Right hindlimb (tissue), 1 donor: ENCODE measurements around the gene CBR1.
"Not testable (repeated sequence)": the region's sequence is repeated elsewhere in the genome, so short reads cannot be mapped to it uniquely, and the experiment has no call there.

Source experiments
- DNase-seq: peaks from one replicate; pipeline ENCODE4 v3.0.0-alpha.2; 2018

The CBR1 gene

DNA sequence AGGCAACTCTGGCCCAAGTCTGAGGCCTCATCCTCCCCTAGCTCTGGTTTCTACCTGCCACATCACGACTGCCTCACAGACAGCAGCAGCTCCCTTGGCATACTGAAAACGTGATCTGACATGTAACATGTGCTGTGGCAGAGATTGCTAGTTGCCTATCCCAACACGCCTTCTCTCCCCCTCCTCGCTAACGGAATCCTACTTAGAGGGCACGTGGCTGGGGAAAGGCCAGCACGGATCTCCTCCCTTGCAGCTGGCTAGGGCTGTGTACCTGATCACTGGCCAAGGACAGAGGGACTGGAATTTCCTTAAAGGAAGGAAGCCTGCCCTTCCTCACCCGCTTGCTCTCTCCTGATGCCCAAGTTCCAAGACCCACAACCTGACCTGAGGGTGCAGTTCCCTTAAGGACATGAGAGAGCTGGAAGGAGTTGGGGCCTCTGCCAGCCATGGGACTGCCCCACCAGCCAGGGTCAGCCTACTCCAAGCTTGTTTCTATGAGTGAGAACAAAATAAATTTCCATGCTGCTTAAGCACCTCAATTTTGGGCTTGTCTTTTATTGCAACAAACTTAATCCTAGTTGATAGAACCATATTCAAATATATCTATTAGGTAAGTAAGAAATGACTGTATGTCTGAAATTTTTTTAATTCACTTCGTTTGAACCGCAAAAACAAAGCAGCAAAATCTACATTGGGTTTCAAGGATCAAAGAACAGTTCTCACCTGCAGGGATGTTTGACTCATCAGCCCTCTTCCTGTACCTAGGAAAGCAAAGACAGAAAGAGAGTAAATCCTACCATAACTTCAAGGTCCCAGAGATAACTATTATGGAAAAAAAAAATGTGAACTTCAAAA, 16.7 kb upstream of the CBR1 start:
- no peak for DNase-seq

DNA sequence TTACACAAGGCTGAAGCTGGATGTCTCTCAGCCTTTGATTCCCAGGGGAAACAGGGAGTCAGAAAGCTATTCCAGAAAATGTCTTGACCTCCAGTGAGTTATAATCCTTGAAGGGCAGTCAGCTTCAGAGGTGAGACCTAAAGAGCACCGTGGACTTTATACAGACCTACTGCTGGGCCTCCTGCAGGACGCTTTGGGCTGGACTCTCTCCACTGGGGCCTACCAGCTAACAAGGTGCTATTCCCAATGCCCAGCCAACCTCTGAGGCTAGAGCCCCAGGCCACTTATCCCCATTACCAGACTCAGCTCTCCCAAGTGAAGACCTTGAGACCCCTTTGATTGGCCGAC, 16.1 kb upstream of the CBR1 start:
- no peak for DNase-seq

DNA sequence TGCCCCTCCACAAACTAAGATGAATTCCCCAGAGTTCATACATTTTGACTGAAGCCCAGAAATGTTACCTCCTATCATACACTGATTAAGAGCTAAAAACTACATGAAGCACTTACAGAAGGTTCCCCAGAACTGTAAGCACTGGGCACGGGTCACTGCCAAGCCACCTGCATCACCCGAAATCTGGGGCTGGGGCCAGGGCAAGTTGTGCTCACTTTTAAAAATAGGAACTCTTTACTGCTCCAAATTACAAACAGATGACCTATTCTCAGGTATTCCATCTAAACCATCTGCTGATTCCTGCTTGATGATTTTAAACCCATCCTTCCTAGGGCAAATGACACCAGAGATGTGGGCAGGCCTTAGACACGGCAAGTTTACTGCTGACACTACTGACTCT, 14.3 kb upstream of the CBR1 start:
- no peak for DNase-seq

DNA sequence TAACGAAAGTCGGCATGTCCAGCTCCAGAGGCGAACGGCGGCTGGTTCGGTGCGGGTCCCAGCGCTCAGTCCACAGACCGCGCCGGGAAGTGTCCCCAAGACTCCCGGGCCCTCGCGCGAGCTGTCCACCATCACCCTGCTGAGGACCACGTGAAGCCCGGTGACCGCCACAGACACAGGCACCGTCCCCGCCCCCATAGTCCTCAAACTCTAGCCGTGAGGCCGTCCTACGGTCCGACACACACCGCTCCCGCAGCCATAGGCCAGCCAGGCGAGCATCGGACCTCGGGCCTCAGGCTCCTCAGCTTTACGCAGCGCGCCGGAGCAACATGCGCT, 10.0 kb upstream of the CBR1 start:
- DNase-seq, result no peak

DNA sequence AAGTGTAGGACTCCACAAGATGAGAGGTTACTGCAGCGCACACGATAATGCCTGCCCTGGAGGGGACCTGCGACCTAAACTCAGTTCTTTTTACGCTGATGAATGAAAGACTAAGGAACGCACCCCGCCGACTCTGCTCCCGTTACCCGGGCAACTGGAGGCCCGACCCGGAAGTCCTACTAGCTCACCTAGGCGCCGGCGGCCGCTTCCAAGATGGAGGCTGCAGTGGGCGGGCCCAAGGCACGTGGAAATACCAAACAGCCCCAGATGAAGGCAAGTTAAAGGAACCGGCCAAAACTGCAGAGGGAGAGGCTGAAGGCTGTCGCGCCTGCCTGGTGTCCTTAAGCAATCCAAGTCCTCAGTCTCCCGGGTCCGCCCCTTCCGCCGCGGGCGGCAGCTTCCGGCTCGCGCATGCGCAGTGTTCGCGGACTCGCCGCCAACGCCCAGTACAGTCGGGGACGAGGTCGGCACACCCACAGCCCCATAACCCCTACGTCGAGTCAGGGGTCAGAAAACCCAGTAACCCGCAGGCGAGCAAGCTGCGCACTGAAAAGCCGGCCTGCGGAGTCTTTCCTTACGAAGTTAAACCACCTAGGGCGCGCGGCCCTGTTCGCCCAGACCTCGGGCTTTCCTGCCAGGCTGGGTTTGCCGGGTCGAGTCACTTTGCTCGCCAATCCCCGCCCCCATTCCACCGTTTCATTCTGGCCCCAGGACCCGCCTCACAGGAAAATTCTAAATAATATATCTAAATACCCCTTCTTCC, 9.5 kb upstream of the CBR1 start, which contains the start of gene SETD4:
Gene SETD4, minus strand, starts transcription at position 368 of the 763 bp plus-strand sequence. CDS start 1,638 bp downstream, outside the sequence.
- peak; percentile 95 for DNase-seq

DNA sequence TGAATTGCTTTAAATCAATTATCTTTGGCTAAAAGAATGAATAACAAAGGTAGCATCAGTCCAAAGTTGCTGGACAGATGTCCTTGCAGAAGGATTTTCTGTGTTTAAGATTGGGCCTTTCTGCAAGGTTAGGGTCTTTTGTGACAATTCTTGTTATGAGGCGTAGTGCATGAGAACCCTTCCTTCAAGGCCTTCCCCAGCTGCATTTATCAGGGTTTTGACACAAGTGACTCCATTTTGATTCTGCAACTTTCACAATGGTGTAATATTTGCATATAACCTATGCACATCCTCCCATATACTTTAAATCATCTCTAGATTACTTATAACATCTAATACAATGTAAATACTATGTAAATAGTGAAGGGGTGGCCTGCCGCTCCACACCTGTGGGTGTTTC, 8.4 kb upstream of the CBR1 start:
- no peak for DNase-seq

DNA sequence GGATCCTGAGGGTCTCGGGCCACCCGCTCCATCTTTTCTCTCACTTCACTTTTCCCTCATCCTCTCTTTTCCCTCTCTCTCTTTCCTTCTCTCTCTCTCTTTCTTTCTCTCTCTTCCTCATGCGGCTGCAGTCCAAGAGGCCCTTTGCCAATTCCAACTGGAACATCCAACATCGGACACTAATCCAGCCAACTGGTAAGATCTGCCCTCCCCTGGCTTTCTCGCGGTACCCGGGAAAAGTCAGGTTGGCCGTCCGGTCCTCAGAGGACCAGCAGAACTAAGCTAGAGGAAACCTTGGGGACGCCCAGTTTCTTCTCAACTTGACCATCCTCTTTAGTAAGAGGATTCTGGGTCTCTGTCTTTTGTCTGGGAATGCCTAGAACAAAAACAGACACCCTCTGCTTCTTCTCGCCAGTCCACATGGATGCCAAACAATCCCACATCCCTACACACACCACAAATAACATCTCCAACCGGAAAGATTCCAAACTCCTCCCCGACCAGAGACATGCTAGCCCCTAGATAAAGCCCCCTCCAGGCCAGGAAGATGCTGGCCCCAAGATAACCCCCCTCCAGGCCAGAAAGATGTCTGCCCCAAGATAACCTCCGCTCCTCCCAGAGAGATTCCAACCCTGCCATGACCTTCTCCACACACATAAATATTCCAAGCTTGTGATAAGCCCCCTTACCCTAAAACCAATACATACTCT, 6.3 kb upstream of the CBR1 start:
- no peak for DNase-seq

DNA sequence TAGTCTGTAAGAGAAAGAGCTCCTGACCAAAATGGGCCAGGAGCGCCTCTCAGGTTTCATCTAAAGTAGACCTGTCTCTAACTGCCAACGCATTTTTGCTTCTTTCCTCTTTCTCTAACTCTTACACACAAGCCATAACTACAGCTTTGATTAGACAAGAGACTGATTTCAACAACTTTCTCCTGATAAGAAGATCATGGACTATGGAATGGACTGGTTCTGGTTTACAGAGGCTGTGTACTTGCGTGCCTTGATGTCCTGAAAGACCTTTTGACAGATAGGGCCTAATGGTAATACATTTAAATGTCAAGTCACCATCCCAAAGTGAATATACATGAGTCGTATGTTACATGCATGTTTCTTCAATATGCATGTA, 5.8 kb upstream of the CBR1 start:
- DNase-seq, result no peak

DNA sequence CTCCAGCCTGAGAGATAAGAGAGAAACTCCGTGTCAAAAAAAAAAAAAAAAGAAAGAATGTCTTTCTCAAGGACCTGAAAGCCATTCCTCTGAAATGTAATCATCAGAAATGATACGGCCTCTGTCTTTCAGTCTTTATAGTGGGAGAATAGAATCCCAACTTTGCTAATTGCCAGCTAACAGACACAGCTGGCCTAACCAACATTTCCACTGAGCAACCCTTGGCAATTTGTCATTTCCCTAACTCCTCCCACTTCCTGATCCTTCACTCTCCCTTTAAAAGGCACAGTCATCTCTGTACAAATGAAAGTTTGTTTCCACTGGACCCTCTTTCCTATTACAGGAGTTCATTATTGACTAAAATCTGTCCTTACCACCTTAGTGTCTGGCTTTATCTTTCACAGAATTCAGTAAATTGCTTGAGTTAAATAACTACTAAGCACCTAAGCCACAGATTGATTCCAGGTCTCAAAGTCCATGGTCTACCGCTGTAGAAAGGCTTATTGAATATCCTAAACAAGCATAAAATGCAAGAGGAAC, 4.3 kb upstream of the CBR1 start:
- DNase-seq, result no peak

DNA sequence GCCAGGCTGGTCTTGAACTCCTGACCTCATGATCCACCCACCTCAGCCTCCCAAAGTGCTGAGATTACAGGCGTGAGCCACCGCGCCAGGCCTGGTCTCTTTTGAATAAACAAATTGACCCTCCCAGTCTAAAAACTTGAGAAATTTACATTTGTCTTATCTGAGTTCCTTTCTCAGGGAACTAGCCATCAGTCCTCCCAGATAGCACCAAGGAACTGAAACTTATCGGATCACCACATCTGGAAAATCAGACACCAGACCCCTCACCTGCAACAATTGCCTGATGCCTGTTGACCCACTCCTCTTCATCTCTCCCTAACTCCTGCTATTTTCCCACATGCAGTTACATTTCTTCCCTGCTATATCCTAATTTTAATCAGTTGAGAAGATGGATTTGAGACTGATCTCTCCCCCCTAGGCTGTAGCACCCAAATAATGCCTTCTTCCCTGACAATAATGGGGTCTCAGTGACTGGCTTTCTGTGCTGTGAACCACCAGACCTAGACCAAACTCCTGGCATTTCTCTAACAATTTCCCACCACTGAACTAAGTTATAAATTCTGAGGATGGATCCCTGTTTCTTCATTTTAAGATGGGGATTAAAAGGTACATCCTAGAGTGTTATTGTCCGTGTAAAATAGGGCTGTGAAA, 951 bp upstream of the CBR1 start:
- no peak for DNase-seq

DNA sequence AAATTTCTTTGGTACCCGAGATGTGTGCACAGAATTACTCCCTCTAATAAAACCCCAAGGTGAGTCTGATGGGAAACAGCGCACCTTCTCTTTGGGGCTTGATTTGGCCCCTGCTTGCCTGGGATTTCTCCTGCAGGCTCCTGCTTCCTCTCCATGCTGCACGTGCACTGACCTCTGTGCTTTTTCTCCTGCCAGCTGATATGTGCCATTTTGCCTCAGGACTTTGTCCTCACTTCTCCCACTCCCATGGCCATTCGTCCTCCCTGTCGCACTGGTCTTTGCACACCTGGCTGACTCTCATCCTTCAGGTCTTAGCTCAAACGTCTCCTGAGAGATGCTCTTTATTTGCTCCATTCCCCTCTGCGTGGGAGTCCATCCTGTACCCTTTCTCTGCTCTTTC, 1.2 kb downstream of the CBR1 start:
- no peak for DNase-seq

DNA sequence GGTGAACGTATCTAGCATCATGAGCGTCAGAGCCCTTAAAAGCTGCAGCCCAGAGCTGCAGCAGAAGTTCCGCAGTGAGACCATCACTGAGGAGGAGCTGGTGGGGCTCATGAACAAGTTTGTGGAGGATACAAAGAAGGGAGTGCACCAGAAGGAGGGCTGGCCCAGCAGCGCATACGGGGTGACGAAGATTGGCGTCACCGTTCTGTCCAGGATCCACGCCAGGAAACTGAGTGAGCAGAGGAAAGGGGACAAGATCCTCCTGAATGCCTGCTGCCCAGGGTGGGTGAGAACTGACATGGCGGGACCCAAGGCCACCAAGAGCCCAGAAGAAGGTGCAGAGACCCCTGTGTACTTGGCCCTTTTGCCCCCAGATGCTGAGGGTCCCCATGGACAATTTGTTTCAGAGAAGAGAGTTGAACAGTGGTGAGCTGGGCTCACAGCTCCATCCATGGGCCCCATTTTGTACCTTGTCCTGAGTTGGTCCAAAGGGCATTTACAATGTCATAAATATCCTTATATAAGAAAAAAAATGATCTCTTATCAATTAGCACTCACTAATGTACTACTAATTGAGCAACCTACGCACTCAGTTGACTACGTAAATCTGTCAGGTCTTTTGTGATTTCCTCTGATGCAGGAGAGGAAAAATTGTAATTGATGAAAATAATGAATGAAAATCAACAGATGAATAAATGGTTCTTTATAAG, 2.8 kb downstream of the CBR1 start:
- no peak for DNase-seq

DNA sequence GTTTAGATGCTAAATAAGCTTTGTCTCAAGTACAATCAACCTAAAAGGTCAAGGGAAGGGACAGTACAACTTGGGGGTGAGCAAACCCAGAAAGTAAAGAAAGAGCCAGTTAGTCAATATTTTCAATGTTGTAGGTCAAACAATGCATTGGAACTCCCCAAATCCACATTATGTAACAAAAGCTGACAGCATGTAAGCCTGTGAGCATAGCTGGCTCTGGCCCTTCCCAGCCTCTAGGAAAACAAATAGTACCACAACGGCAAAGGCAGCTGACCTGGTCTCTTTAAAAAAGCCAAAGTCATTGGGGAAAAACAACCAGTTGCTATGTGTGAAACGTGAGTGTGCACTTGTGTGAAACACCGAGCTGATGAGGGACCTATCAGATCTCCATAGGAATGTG, 3.4 kb downstream of the CBR1 start:
- no peak for DNase-seq

DNA sequence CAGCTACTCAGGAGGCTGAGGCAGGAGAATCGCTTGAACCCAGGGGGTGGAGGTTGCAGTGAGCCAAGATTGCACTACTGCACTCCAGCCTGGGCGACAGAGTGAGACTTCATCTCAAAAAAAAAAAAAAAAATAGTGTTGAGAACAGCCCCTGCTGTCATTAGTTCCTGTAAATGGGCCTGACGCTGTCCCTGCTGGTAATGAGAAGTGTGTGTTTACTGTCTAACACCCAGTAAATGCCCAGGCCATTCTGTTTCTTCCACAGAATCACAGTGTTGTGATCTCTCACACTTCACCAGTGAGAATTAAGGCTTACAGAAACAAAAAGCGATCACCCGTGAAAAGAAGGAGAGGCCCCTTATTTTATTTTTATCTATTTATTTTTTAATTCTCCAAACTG, 4.1 kb downstream of the CBR1 start:
- not testable (repeated sequence) for DNase-seq

DNA sequence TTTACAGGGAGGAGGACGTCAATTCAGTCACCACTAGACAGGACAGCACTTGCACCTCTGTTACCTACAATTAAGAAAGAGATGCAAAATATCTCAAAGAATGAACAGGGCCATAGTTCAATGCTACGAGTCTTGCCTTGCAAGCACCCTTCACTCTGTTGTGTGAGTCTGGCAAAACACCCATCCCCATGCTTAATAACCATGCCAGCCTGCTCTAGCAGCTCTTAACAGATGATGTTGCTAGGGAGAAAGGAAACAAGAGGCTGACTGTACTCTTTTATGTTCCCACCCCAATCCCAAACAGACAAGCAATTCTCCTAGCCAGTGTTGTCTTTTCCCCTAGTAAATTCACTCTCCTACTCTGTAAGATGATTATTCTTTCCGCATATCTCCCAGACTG, 5.3 kb downstream of the CBR1 start:
- DNase-seq, result no peak

DNA sequence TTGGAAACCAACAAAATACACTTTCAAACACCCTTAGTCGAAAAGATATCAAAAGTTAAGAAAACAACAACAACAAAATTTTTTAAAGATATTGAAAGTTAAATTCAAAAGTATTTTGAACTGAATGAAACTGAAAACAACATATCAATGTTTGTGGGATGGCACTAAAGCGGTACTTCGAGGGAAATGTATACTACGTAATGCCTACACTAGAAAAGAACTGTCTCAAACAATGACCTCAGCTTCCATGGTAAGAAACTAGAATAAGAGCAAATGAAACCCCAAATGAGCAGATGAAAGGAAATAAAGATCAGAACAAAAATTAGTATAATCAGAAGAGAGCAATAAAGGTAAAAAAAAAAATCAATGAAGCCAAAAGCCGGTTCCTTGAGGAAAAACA, 6.1 kb downstream of the CBR1 start:
- no peak for DNase-seq

DNA sequence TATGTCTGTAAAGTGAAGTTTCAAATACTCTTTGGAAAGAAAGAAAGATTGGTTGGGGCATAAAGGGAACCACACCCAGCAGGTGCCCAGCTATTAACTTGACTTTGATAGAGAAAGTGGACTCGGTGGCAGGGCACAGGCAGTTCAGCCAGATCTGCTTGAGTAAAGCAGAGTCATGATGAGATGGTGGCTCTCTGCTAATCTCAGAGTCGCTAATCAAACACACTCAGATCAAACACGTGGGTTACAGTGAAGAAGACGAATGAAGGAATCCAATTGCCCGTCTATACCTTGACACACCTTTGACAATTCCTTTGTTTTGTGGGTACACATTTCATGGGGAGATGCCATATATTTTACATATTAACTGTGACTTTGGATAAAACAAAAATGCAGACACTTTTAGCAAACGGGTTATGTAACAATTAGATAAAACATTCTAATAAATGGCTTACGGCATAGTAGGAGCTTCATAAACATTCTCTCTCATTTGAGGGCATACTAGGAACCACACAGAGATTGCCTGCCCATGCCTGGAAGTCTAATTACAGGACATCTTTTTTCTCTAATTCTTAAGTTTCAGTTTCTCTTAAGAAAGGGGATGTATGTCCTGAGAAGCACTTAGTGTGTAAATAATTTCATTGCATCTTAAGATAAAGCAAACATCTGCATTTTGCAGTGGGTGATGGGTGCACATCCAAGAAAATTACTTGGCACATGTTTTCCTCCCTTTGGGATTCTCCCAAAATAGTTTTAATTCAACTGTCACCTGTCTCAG, 7.2 kb downstream of the CBR1 start:
- no peak for DNase-seq

DNA sequence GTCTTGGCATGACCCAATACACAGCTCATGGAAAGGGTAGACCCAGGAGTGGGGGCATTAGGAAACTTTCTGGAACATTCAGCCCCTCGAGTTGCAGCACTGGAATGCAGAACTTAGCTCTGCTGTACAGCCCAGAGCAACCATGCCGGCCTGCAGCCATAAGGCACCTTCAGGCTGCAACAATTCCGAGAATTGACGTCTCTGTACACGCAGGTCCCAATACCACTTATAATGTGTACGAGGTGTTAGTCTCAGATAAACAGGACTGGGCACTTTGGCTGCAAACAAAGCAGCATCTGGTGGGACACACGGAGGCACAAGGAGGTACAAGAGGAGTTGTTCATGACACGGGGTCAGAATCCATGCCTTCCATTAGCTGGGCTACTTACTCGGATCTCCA, 7.9 kb downstream of the CBR1 start:
- DNase-seq, result no peak

DNA sequence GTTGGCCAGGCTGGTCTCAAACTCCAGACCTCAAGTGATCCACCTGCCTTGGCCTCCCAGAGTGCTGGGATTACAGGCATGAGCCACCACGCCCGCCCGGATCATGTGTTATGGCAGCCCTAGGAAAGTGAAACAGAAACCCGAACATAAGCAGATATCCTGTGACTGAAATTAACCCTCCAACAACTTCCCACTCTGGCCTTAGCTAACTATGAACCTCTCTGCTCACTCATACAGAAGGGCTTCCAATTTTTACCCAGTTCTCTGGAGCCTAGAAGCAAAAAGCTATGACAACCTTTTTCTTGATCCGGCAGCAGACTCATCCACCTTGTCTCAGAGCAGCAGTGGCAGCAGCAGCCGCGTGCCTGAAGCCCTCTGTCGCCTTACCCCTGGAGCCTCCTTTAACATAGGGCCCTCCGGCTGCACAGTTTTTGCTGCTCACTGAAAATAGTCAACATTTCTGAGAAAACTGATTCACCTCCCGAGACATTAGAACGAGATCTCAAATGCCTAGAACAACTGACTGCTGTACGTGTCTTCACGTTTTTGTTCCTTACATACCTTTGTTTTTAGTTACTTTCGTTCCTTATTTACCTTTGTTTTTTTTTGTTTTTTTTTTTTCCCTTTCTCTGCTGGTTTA, 9.3 kb downstream of the CBR1 start:
- DNase-seq, result no peak

DNA sequence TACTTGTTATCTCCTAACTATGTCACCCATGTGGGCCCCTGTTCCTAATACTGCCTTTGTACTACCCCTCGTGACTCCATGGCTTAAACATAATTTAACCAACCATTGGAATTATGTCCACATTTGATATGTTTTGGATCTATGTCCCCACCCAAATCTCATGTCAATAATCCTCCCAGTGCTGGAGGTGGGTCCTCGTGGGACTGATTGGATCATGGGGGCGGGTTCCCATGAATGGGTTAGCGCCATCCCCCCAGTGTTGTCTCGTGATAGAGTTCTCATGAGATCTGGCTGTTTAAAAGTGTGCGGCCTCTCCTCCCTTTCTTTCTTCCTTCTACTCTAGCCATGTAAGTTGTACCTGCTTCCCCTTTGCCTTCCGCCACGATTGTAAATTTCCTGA, 9.8 kb downstream of the CBR1 start:
- no peak for DNase-seq

DNA sequence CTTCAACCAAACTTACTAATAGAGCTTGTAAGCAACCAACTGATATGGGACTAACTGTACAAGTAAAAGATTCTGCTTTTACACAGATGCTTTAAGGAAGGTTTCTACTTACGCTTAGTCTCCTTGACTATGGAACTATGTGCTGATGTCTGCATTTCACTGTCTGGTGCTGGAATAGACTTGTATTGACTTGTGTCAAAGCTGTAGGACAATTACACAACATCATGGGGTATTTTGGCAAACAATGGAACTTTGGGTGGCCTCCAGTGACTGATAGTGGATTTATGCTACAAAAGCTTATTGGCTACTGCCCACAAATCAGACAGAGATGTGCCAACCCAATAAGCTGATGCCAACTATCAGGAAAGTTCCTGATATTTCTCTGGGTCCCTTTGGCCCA, 10.6 kb downstream of the CBR1 start:
- DNase-seq, result no peak
